GM12872 (cell line): ENCODE results near the gene INTS15.

Experiments used
- CTCF ChIP-seq: IDR thresholded peaks from 3 replicates; pipeline ENCODE4 v1.5.1; 2011; ENCODE audit warnings: low read depth, mild to moderate bottlenecking, low read length, moderate library complexity; ENCODE audit not compliant: insufficient read depth

Gene INTS15

GRCh38 chr7:6637544-6638229 is 47.9 kb downstream of the INTS15 start:
- peak; percentile 63 for TF ChIP-seq CTCF

GRCh38 chr7:6639032-6639431 is 49.2 kb downstream of the INTS15 start:
- TF ChIP-seq CTCF, result no peak

GRCh38 chr7:6639627-6640026 is 49.8 kb downstream of the INTS15 start:
- TF ChIP-seq CTCF, result no peak

- no peak for TF ChIP-seq CTCF
Observed at GRCh38 chr7:6640246-6640721, 50.5 kb downstream of the INTS15 start.

- no peak for TF ChIP-seq CTCF
Observed at GRCh38 chr7:6641305-6642035, 51.6 kb downstream of the INTS15 start.

GRCh38 chr7:6642239-6642839 is 52.5 kb downstream of the INTS15 start:
- no peak for TF ChIP-seq CTCF

GRCh38 chr7:6642861-6643640 is 53.2 kb downstream of the INTS15 start:
- no peak for TF ChIP-seq CTCF
